Sigmoid colon (tissue), 7 donors: ENCODE results near the gene C7orf33. TPM values are rescaled to one million over a fixed set of nuclear protein-coding genes. Genes with fewer than 3 reads are reported as not detected.

ENCODE experiments used
- DNase-seq: peaks from one replicate; pipeline ENCODE4 v3.0.0-alpha.2; 2019
- H3K27ac ChIP-seq, 4 donors: fragments of 200-600 bp; sonication (generic); one replicate each; pipeline ENCODE4 v1.5.1; 2016 to 2019; ENCODE audit warnings: mild to moderate bottlenecking in 1 of 4
- H3K27me3 ChIP-seq, 3 donors: fragments of 200-600 bp; sonication (generic); one replicate each; pipeline ENCODE4 v1.5.1; 2019; ENCODE audit warnings: mild to moderate bottlenecking in 1 of 3
- H3K36me3 ChIP-seq, 4 donors: fragments of 200-600 bp; sonication (generic); one replicate each; pipeline ENCODE4 v1.5.1; 2016 to 2019
- H3K4me1 ChIP-seq, 4 donors: fragments of 200-600 bp; sonication (generic); one replicate each; pipeline ENCODE4 v1.5.1; 2017 to 2019
- H3K4me3 ChIP-seq, 4 donors: fragments of 200-600 bp; sonication (generic); one replicate each; pipeline ENCODE4 v1.5.1; 2017 to 2019; ENCODE audit warnings: mild to moderate bottlenecking in 2 of 4, moderate library complexity in 1 of 4
- H3K9me3 ChIP-seq, 4 donors: fragments of 200-600 bp in 3 of 4; sonication (generic) in 3 of 4; one replicate each; pipeline versions ENCODE4 v1.5.1 to v1.6.1; 2013 to 2019
- EP300 ChIP-seq, 4 donors: sonication (generic); formaldehyde crosslinking; IDR thresholded peaks; one replicate each; pipeline ENCODE4 v1.6.1; 2017; ENCODE audit warnings: antibody characterized with exemption in 4 of 4
- POLR2A ChIP-seq, 2 donors: fragments of 450-650 bp; IDR thresholded peaks; one replicate each; pipeline ENCODE4 v1.6.1; 2016; ENCODE audit warnings: antibody characterized with exemption in 2 of 2, mild to moderate bottlenecking in 2 of 2, moderate library complexity in 2 of 2
- POLR2AphosphoS5 ChIP-seq, 4 donors: sonication (generic); formaldehyde crosslinking; IDR thresholded peaks; one replicate each; pipeline ENCODE4 v1.6.1; 2017; ENCODE audit warnings: antibody characterized with exemption in 4 of 4
- WGBS, 2 donors: extraction: QIAGEN DNeasy Blood & Tissue Kit; methylation state at CpG; one replicate each; pipeline ENCODE4 v1.1.7; 2013; 5-methylcytosine and 5-hydroxymethylcytosine counted together
- intact Hi-C: fragments of 100-400 bp; cut with DNase I; formaldehyde crosslinking; loops from one replicate; pipeline ENCODE4 v1.15.1; 2023
- polyA plus RNA-seq, 3 donors: library from polyadenylated mRNA; stranded (reverse); fragments of 200-250 nt; gene quantifications; one replicate each; pipeline ENCODE4 v1.2.3, GENCODE V29; 2013
- total RNA-seq, 4 donors: library from RNA; depleted of rRNA; stranded (reverse); fragments of >200 nt; gene quantifications; one replicate each; pipeline ENCODE4 v1.1.0, GENCODE V29; 2016
- TF ChIP-seq, protein P1 (sequence below), 4 experiments: fragments of 450-650 bp in 3 of 4; fragments of 200-600 bp in 1 of 4; IDR thresholded peaks; one replicate each; pipeline ENCODE4 v1.5.1; 2016 to 2019; ENCODE audit warnings: antibody characterized with exemption in 4 of 4, mild to moderate bottlenecking in 3 of 4, moderate library complexity in 2 of 4
- donor health status: healthy with polysubstance abuse.
- donor health status: Bipolar disorder and iron deficiency.
- donor health status: healthy.

The C7orf33 gene
- total and polyA plus RNA-seq, 7 donors = not detected

DNA sequence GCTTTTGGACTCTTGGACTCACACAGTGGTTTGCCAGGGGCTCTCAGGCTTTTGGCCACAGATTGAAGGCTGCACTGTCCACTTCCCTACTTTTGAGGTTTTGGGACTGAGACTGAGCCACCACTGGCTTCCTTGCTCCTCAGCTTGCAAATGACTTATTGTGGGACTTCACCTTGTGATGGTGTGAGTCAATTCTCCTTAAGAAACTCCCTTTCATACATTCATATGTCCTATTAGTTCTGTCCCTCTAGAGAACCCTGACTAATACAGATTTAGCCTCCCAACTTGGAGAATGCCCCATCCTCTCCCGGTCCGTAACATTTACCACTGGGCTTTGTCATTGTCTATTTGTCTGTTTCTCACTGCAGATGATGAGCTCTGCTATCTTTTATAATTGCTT, 55.3 kb downstream of the C7orf33 start:
- 85 to 86% methylated on average over 2 of the region's 2 CpGs for WGBS, 2 donors

DNA sequence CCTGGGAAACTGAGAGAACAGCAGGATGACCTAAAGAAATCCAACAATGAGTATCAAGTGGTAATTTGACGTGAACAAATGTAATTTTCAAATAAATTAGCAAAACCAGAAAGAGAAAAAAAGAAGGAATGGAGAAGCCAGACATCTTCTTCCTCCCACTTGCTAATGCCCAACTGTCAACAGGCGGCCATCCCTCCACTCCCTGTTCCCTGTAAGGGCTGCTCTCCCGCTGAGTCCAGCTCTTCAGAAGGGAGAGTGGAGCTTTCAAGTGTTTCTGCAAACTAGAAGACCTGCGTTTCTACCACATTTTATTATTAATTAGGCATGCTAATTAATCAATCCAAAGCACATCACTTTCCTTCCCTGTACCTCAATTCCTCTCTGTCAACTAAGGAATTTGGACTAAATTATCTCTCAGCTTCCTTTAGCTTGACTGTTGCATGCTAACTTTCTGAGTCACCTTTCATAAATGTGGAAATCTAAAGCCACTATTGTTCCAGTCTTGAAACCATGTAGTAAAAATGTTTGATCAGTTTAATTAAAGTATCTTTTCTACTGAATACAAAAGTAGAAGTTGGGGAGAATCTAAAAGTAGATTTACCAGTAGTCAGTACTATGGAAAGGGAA, 59.8 kb downstream of the C7orf33 start:
- Histone ChIP-seq H3K27ac (no peak overlapping the region), H3K4me3 (no peak overlapping the region), H3K4me1 (no peaks in the 10 kb centered on the region), H3K36me3 (no peaks in the 10 kb centered on the region), H3K27me3 (no peaks in the 10 kb centered on the region), H3K9me3 (no peaks in the 10 kb centered on the region)
- intact Hi-C loops = no loop called here
- WGBS, 2 donors = 76 to 86% methylated on average over 4 of the region's 4 CpGs
- no peak for DNase-seq
- TF ChIP-seq EP300 (IDR thresholded peaks at IDR 0.05) (no peak), POLR2AphosphoS5 (IDR thresholded peaks at IDR 0.05) (no peak), POLR2A (IDR thresholded peaks at IDR 0.05) (no peak)
- TF ChIP-seq, protein P1, sequence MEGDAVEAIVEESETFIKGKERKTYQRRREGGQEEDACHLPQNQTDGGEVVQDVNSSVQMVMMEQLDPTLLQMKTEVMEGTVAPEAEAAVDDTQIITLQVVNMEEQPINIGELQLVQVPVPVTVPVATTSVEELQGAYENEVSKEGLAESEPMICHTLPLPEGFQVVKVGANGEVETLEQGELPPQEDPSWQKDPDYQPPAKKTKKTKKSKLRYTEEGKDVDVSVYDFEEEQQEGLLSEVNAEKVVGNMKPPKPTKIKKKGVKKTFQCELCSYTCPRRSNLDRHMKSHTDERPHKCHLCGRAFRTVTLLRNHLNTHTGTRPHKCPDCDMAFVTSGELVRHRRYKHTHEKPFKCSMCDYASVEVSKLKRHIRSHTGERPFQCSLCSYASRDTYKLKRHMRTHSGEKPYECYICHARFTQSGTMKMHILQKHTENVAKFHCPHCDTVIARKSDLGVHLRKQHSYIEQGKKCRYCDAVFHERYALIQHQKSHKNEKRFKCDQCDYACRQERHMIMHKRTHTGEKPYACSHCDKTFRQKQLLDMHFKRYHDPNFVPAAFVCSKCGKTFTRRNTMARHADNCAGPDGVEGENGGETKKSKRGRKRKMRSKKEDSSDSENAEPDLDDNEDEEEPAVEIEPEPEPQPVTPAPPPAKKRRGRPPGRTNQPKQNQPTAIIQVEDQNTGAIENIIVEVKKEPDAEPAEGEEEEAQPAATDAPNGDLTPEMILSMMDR (IDR thresholded peaks at IDR 0.05) = no peak

More for the DNA sequence above, 55.3 kb downstream of the C7orf33 start:
- Histone ChIP-seq H3K27me3 (no peaks in the 10 kb centered on the region), H3K36me3 (no peaks in the 10 kb centered on the region), H3K4me1 (no peaks in the 10 kb centered on the region), H3K4me3 (no peak overlapping the region), H3K27ac (no peak overlapping the region), H3K9me3 (no peaks in the 10 kb centered on the region)
- intact Hi-C loops = no loop called here
- no peak for DNase-seq
- TF ChIP-seq POLR2A (IDR thresholded peaks at IDR 0.05) (no peak), EP300 (IDR thresholded peaks at IDR 0.05) (no peak), POLR2AphosphoS5 (IDR thresholded peaks at IDR 0.05) (no peak)
- TF ChIP-seq, protein P1 (IDR thresholded peaks at IDR 0.05) = no peak

DNA sequence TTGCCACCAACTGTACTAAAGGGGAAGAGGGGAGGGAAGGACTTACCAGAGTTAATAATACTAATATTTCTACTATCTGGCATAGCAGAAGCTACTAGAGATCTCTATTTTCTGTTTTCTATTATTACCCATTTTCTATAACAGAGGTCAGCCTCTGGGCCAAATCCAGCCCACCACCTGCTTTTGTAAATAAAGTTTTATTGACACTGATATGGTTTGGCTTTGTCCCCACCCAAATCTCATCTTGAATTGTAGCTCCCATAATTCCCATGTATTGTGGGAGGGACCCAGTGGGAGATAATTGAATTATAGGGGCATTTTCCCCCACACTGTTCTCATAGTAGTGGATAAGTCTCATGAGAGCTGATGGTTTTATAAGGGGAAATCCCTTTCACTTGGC, 62.2 kb downstream of the C7orf33 start:
- no peaks in the 10 kb centered on the region for H3K9me3 ChIP-seq
- no peak overlapping the region for H3K4me3 ChIP-seq
- DNase-seq = no peak
- H3K36me3 ChIP-seq = no peaks in the 10 kb centered on the region
- TF ChIP-seq, protein P1 (IDR thresholded peaks at IDR 0.05) = no peak
- TF ChIP-seq EP300 (IDR thresholded peaks at IDR 0.05) (no peak), POLR2A (IDR thresholded peaks at IDR 0.05) (no peak)
- no peak overlapping the region for H3K27ac ChIP-seq
- no peaks in the 10 kb centered on the region for H3K4me1 ChIP-seq
- H3K27me3 ChIP-seq = no peaks in the 10 kb centered on the region
- intact Hi-C loops = no loop called here

DNA sequence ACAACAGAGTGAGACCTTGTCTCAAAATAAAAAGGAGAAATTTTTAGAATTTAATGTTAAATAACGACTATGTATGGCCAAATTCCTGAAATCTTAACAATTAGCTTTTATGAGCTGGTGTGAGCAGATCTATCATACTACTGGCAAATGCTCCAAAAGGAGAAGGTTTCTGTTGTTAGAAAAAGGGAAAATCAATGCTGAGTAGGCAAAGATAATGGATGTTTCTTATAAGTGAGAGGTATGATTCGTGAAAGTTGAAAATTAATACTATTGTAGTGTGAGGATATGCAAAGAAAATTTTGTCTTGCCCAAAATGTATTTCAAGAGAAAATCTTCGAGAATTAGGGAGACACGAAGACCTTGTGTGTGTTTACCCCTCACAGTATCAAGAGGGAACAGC, 67.4 kb downstream of the C7orf33 start:
- Histone ChIP-seq H3K4me3 (no peak overlapping the region), H3K9me3 (no peaks in the 10 kb centered on the region), H3K4me1 (no peaks in the 10 kb centered on the region), H3K27me3 (no peaks in the 10 kb centered on the region), H3K36me3 (no peaks in the 10 kb centered on the region), H3K27ac (no peak overlapping the region)
- no peak for DNase-seq
- TF ChIP-seq POLR2AphosphoS5 (IDR thresholded peaks at IDR 0.05) = no peak
- no peak for TF ChIP-seq POLR2A (IDR thresholded peaks at IDR 0.05)
- no peak for TF ChIP-seq EP300 (IDR thresholded peaks at IDR 0.05)
- TF ChIP-seq, protein P1 (IDR thresholded peaks at IDR 0.05) = no peak
- intact Hi-C loops = no loop called here
- WGBS, 2 donors = 83 to 91% methylated on average over 4 of the region's 4 CpGs

DNA sequence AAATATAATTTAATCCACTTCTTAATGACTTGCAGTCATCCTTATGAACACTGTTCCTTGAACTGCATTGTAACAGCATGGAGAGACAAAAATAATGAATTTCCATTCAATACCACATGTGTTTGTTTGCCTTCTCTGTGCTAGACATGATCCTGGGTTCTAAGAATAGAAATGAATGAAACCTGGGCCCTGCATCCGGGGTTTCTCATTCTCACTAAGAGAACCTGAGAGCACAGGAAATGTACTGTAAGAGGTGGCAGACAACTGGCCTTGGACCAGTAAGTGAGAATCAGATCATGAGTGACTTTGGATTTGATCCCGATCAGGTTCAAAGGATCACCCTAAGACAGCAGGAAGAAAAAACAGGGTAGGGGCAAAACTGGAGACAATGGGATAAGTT, 70.9 kb downstream of the C7orf33 start:
- Histone ChIP-seq H3K36me3 (no peaks in the 10 kb centered on the region), H3K9me3 (no peaks in the 10 kb centered on the region), H3K27me3 (no peaks in the 10 kb centered on the region), H3K27ac (no peak overlapping the region), H3K4me1 (no peaks in the 10 kb centered on the region), H3K4me3 (no peak overlapping the region)
- DNase-seq = no peak
- TF ChIP-seq EP300 (IDR thresholded peaks at IDR 0.05) (no peak), POLR2A (IDR thresholded peaks at IDR 0.05) (no peak), POLR2AphosphoS5 (IDR thresholded peaks at IDR 0.05) (no peak)
- TF ChIP-seq, protein P1 (IDR thresholded peaks at IDR 0.05) = no peak
- 85 to 93% methylated on average over 2 of the region's 2 CpGs for WGBS, 2 donors
- intact Hi-C loops = no loop called here
